Activated naive CD4-positive, alpha-beta T cell treated with anti-CD3 and anti-CD28 coated beads, Interleukin-2, amount 50 U/mL, for 24 hours (primary cell): ENCODE data around the gene AP5Z1.

Source experiments
- H3K27ac Mint-ChIP-seq: one replicate; pipeline ENCODE4 v1.8.0; 2021; ENCODE audit warnings: mild to moderate bottlenecking, mixed read lengths
- H3K27me3 Mint-ChIP-seq: one replicate; pipeline ENCODE4 v1.8.0; 2021; ENCODE audit warnings: mixed read lengths
- H3K36me3 Mint-ChIP-seq: one replicate; pipeline ENCODE4 v1.8.0; 2021; ENCODE audit warnings: mixed read lengths
- H3K4me1 Mint-ChIP-seq: one replicate; pipeline ENCODE4 v1.8.0; 2021; ENCODE audit warnings: mixed read lengths
- H3K4me3 Mint-ChIP-seq: one replicate; pipeline ENCODE4 v1.8.0; 2021; ENCODE audit warnings: mild to moderate bottlenecking, mixed read lengths
- H3K9me3 Mint-ChIP-seq: one replicate; pipeline ENCODE4 v1.8.0; 2021; ENCODE audit warnings: mixed read lengths

Gene AP5Z1

GRCh38 chr7:4825081-4825480, 49.7 kb downstream of the AP5Z1 start:
- H3K36me3 Mint-ChIP-seq = no peaks in the 10 kb centered on the region
- peaks cover under 1% of the 10 kb centered on the region for H3K4me1 Mint-ChIP-seq
- no peaks in the 10 kb centered on the region for H3K27me3 Mint-ChIP-seq
- H3K9me3 Mint-ChIP-seq = no peaks in the 10 kb centered on the region
- H3K4me3 Mint-ChIP-seq = no peak overlapping the region
- no peak overlapping the region for H3K27ac Mint-ChIP-seq

DNA sequence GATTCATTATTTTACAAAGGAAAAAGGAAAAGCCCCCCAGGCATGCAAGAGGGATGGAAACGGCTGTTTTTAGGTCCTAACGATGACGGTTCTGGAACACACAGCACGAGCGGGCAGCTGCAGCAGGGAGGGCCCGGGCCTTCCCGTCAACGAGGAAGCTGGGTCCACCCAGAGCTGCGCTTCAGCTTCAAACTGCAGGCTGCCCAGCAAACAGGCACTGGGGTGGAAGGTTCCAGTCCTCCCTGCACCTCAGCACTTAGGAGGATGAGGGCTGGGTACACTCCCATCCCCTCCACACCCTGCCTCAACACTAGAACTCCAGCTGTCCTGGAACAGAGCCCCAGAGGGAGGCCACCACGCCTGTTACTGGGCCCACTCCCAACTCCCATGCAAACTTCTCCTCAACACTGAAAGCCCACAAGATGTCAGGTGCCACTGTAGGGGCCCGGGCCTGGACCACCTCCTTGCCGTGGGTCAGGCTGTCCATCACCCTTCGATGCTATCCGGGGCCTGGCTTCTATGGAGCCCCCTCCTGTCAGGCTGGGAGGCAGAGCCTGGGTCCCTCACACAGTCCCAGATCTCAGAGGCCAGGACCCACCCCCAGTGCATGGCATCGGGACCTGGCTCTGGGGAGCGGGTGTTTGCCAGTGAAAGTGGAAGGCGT, 53.4 kb downstream of the AP5Z1 start:
- no peaks in the 10 kb centered on the region for H3K27me3 Mint-ChIP-seq
- H3K4me1 Mint-ChIP-seq = peaks cover 3% of the 10 kb centered on the region
- H3K4me3 Mint-ChIP-seq = no peak overlapping the region
- no peak overlapping the region for H3K27ac Mint-ChIP-seq
- no peaks in the 10 kb centered on the region for H3K9me3 Mint-ChIP-seq
- no peaks in the 10 kb centered on the region for H3K36me3 Mint-ChIP-seq

GRCh38 chr7:4830176-4830575, 54.8 kb downstream of the AP5Z1 start:
- Mint-ChIP-seq H3K36me3 (no peaks in the 10 kb centered on the region), H3K9me3 (no peaks in the 10 kb centered on the region), H3K27me3 (no peaks in the 10 kb centered on the region), H3K4me3 (no peak overlapping the region), H3K4me1 (peaks cover 3% of the 10 kb centered on the region), H3K27ac (no peak overlapping the region)

GRCh38 chr7:4831723-4832495, 56.5 kb downstream of the AP5Z1 start:
- Mint-ChIP-seq H3K9me3 (no peaks in the 10 kb centered on the region), H3K4me3 (no peak overlapping the region), H3K4me1 (peaks cover 3% of the 10 kb centered on the region), H3K27ac (no peak overlapping the region), H3K27me3 (no peaks in the 10 kb centered on the region), H3K36me3 (no peaks in the 10 kb centered on the region)

DNA sequence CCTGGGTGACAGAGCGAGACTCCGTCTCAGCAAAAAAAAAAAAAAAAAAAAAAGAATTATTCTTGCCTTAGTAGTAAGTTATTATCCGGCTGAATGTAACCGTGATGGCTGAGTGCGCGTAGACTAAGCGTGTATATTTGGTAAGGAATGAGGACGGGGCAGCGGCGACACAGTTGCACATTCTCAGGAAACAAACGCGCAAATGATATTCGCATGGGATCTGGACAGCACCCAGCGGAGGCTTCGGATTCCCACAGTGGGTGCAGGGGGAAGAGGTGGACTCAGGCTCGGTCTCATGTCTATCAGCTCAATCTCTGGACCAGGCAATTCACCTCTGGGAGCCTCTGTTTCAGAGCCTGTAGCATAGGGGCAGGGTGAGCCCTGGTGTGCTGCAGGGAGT, 57.3 kb downstream of the AP5Z1 start:
- H3K4me1 Mint-ChIP-seq = peaks cover 3% of the 10 kb centered on the region
- no peak overlapping the region for H3K27ac Mint-ChIP-seq
- no peaks in the 10 kb centered on the region for H3K9me3 Mint-ChIP-seq
- no peaks in the 10 kb centered on the region for H3K27me3 Mint-ChIP-seq
- H3K4me3 Mint-ChIP-seq = no peak overlapping the region
- no peaks in the 10 kb centered on the region for H3K36me3 Mint-ChIP-seq

- no peak overlapping the region for H3K27ac Mint-ChIP-seq
- no peaks in the 10 kb centered on the region for H3K36me3 Mint-ChIP-seq
- H3K4me3 Mint-ChIP-seq = no peak overlapping the region
- no peaks in the 10 kb centered on the region for H3K27me3 Mint-ChIP-seq
- H3K4me1 Mint-ChIP-seq = peaks cover 3% of the 10 kb centered on the region
- H3K9me3 Mint-ChIP-seq = no peaks in the 10 kb centered on the region
Observed at GRCh38 chr7:4833176-4833575, 57.8 kb downstream of the AP5Z1 start.

- Mint-ChIP-seq H3K4me3 (no peak overlapping the region), H3K9me3 (no peaks in the 10 kb centered on the region), H3K27me3 (no peaks in the 10 kb centered on the region), H3K4me1 (peaks cover 3% of the 10 kb centered on the region), H3K36me3 (no peaks in the 10 kb centered on the region), H3K27ac (no peak overlapping the region)
Observed at GRCh38 chr7:4833691-4834600, 58.5 kb downstream of the AP5Z1 start.

DNA sequence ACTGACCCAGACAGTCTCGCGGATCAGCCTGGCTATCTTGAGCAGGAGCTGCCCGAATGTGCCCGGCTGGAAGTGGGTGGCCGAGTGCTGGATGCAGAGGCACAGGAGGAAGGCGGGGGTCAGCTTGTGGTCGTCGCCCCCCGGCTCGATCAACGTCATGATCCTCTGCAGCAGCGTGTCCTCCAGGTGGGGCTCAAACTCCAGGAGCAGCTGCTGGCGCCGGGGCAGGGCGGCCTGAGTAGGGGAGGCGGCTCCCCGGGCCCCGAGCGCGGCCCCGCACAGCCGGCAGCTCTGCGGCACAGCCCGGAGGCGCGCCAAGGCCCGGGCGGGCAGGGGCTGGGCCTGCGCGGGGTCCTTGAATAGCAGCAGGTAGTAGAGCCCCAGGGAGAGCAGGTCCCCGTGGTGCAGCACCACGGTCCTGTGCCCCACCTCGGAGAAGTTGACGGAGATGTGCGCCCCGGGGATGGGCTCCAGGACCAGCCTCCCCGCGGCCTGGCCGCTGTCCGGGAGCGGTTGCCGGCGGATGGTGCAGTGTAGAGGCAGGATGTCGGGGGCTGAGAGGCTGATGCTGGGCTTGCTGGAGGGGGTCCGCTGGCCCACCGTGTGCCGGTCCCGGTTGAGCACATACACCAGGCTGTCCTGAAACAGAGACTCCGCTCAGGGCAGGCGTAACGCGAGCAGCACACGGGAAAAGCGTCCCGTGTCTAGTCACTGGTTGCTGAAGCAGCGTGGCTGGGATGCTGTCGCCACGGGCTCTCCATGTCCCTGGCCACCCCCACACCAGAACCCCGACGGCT, 59.4 kb downstream of the AP5Z1 start:
- peaks cover 3% of the 10 kb centered on the region for H3K4me1 Mint-ChIP-seq
- H3K36me3 Mint-ChIP-seq = no peaks in the 10 kb centered on the region
- no peak overlapping the region for H3K4me3 Mint-ChIP-seq
- H3K9me3 Mint-ChIP-seq = no peaks in the 10 kb centered on the region
- H3K27ac Mint-ChIP-seq = no peak overlapping the region
- H3K27me3 Mint-ChIP-seq = no peaks in the 10 kb centered on the region

- H3K36me3 Mint-ChIP-seq = no peaks in the 10 kb centered on the region
- no peaks in the 10 kb centered on the region for H3K27me3 Mint-ChIP-seq
- H3K4me1 Mint-ChIP-seq = no peaks in the 10 kb centered on the region
- H3K4me3 Mint-ChIP-seq = no peak overlapping the region
- no peak overlapping the region for H3K27ac Mint-ChIP-seq
- H3K9me3 Mint-ChIP-seq = no peaks in the 10 kb centered on the region
Observed at GRCh38 chr7:4835398-4836205, 60.2 kb downstream of the AP5Z1 start.

DNA sequence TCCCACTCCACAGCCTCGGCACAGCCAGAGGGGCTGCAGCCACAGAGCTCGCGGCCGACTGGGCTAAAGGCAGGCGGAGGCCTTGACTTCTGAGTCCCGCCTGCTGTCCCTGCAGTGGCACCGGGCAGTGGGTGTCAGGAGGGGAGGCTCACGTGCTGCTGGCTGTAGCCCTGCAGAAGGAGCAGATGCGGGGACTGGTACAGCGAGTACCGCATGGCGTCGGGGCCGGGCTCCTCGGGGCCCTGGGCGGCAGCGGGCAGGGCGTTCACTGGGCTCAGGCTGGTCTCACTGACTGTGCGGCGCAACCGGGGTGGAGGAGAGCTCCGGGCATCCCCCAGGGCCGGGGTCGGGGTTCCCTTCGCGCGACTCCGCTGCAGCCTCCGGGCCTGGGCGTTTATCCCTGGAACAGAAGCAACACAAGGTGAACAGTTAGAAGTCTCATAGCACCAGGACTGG, 60.8 kb downstream of the AP5Z1 start:
- no peak overlapping the region for H3K4me3 Mint-ChIP-seq
- no peaks in the 10 kb centered on the region for H3K36me3 Mint-ChIP-seq
- H3K27me3 Mint-ChIP-seq = no peaks in the 10 kb centered on the region
- H3K4me1 Mint-ChIP-seq = no peaks in the 10 kb centered on the region
- no peaks in the 10 kb centered on the region for H3K9me3 Mint-ChIP-seq
- H3K27ac Mint-ChIP-seq = no peak overlapping the region

DNA sequence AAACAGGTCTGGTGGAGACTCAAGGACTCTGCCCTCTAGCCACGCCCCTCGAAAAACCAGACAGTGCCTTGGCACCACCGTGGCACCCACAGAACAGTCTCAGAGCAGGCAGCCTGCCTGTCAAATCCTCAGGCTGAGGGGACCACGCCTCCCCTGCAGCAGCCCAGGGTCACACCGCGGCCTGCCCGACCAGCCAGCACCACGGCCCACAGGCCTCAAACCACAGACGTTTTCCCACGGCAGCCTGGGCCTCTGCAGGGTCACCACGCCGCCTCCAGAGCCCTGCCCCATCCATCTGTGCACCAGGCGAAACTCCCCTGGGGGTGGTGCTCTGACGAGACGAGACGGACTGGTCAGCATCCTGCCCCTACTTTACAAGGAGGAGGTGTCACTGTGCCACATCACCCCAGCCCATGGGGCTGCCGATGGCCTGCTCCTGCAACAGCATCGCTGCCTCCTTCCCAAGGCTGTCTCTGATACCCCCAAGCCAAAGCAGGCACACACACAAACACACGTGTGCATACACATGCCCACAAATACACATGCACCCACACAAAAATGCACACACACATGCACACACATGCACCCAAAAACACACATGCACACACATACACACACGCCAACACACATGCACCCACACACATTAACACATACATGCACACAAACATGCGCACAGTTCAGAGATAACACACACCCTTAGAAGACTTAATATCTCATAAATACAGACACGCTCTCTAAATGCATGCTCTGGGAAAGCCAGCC, 61.8 kb downstream of the AP5Z1 start:
- no peaks in the 10 kb centered on the region for H3K27me3 Mint-ChIP-seq
- H3K4me1 Mint-ChIP-seq = no peaks in the 10 kb centered on the region
- no peaks in the 10 kb centered on the region for H3K36me3 Mint-ChIP-seq
- H3K9me3 Mint-ChIP-seq = no peaks in the 10 kb centered on the region
- H3K4me3 Mint-ChIP-seq = no peak overlapping the region
- no peak overlapping the region for H3K27ac Mint-ChIP-seq

- Mint-ChIP-seq H3K27ac (no peak overlapping the region), H3K27me3 (no peaks in the 10 kb centered on the region), H3K4me1 (no peaks in the 10 kb centered on the region), H3K36me3 (no peaks in the 10 kb centered on the region), H3K4me3 (no peak overlapping the region), H3K9me3 (no peaks in the 10 kb centered on the region)
Observed at GRCh38 chr7:4837803-4838625, 62.6 kb downstream of the AP5Z1 start.

DNA sequence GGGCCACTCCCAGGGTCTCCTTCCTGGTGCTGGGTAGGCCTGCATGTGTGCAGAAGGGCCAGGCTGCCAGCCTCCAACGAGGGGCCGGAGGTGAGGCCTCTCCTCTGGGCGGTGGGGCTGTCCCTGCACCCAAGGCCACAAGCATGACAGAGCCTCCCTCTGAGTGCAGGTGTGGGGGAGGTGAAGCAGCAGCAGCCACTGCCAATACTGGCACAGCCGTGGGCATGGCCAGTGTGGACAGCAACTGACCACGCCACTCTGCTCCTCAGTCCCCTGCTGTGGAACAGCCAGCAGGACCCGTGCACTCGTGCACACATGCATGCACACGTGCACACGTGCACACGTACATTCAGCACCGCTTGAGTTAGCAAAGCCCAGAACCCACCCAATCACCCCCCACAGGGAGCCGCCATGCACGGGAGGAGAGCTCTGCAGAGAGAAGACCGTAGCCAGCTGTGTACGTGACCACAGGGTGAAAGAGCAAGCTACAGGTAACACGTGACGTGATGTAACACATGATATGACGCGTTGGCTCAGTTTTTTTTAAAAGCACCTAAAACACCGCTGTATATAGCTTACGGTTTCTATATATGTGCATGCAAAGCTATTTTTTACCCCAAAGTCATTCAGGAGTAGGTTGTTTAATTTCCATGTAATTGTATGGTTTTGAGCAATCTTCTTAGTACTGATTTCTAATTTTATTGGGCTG, 63.4 kb downstream of the AP5Z1 start:
- H3K36me3 Mint-ChIP-seq = no peaks in the 10 kb centered on the region
- no peak overlapping the region for H3K4me3 Mint-ChIP-seq
- no peaks in the 10 kb centered on the region for H3K9me3 Mint-ChIP-seq
- H3K27me3 Mint-ChIP-seq = no peaks in the 10 kb centered on the region
- H3K27ac Mint-ChIP-seq = no peak overlapping the region
- H3K4me1 Mint-ChIP-seq = no peaks in the 10 kb centered on the region
